HepG2 (cell line): Measurements from ENCODE around the gene KRTAP4-7. TPM values are rescaled to one million over a fixed set of nuclear protein-coding genes. Genes with fewer than 3 reads are reported as not detected.

ENCODE experiments used
- FOXP1 ChIP-seq, 2 experiments: fragments of 450-650 bp in 1 of 2; IDR thresholded peaks; 2 replicates each; pipeline ENCODE4 v1.6.1; 2017 to 2018; ENCODE audit warnings: antibody characterized with exemption in 1 of 2
- KLF15 ChIP-seq: sonication (generic); formaldehyde crosslinking; IDR thresholded peaks from 2 replicates; pipeline ENCODE4 v1.8.1; 2023; ENCODE audit warnings: borderline replicate concordance, mild to moderate bottlenecking, inconsistent platforms, missing genetic modification reagents, mixed read lengths
- SP140L ChIP-seq: sonication (generic); formaldehyde crosslinking; IDR thresholded peaks from 2 replicates; pipeline ENCODE4 v1.4.0; 2020; ENCODE audit warnings: missing genetic modification reagents, borderline replicate concordance
- YY1 ChIP-seq: IDR thresholded peaks from 2 replicates; pipeline ENCODE4 v1.6.1; 2011; ENCODE audit warnings: low read length, low read depth, moderate library complexity, mild to moderate bottlenecking; ENCODE audit not compliant: insufficient read depth, insufficient replicate concordance
- ZFX ChIP-seq: sonication (generic); formaldehyde crosslinking; IDR thresholded peaks from 2 replicates; pipeline ENCODE4 v1.4.0; 2020; ENCODE audit warnings: mild to moderate bottlenecking, low read depth, missing genetic modification reagents, moderate library complexity
- ZNF546 ChIP-seq: sonication (generic); formaldehyde crosslinking; conservative IDR thresholded peaks from 2 replicates; pipeline ENCODE4 v1.8.1; 2023; ENCODE audit warnings: mild to moderate bottlenecking, missing genetic modification reagents
- polyA plus RNA-seq, 8 experiments: library from polyadenylated mRNA; depleted of rRNA in 3 of 8; stranded (reverse) in 7 of 8; unstranded in 1 of 8; fragments of >200 nt; fragmentation: Illumina TruSeq in 4 of 8; extraction: Trizol in 4 of 8; gene quantifications; 2 replicates each; pipeline versions ENCODE4 v1.2.1 to v1.2.3, GENCODE V29; 2011 to 2016; ENCODE audit warnings: low read depth in 4 of 8, missing spikeins in 1 of 8, mixed read lengths in 1 of 8; ENCODE audit not compliant: insufficient read depth in 1 of 8
- total RNA-seq, 5 experiments: library from RNA; depleted of rRNA; stranded (reverse); fragments of >200 nt; fragmentation: Illumina TruSeq; extraction: Trizol; gene quantifications; 2 replicates each; pipeline ENCODE4 v1.2.3, GENCODE V29; 2016; ENCODE audit warnings: low read depth in 1 of 5
- TF ChIP-seq, protein P1 (sequence below), 2 experiments: fragments of 450-650 bp in 1 of 2; sonication (generic) in 1 of 2; formaldehyde crosslinking in 1 of 2; IDR thresholded peaks; 2 replicates each; pipeline versions ENCODE4 v1.6.1 to v1.8.0; 2016 to 2022; ENCODE audit warnings: antibody characterized with exemption in 1 of 2, mild to moderate bottlenecking in 1 of 2, missing genetic modification reagents in 1 of 2

KRTAP4-7 gene
- total and polyA plus RNA-seq, 2 of the 13 experiments (the other 11 are each of a cell fraction or from before 2014, with no cell fraction given): not detected

GRCh38 chr17:41052566-41052965 lies 31.4 kb upstream of the KRTAP4-7 start (continued):
- TF ChIP-seq KLF15 (CRISPR knock-in tag): no peak
- no peak for TF ChIP-seq FOXP1 (IDR thresholded peaks at IDR 0.05)
- no peak for TF ChIP-seq FOXP1 (CRISPR knock-in tag; IDR thresholded peaks at IDR 0.05)
- TF ChIP-seq, protein P1, sequence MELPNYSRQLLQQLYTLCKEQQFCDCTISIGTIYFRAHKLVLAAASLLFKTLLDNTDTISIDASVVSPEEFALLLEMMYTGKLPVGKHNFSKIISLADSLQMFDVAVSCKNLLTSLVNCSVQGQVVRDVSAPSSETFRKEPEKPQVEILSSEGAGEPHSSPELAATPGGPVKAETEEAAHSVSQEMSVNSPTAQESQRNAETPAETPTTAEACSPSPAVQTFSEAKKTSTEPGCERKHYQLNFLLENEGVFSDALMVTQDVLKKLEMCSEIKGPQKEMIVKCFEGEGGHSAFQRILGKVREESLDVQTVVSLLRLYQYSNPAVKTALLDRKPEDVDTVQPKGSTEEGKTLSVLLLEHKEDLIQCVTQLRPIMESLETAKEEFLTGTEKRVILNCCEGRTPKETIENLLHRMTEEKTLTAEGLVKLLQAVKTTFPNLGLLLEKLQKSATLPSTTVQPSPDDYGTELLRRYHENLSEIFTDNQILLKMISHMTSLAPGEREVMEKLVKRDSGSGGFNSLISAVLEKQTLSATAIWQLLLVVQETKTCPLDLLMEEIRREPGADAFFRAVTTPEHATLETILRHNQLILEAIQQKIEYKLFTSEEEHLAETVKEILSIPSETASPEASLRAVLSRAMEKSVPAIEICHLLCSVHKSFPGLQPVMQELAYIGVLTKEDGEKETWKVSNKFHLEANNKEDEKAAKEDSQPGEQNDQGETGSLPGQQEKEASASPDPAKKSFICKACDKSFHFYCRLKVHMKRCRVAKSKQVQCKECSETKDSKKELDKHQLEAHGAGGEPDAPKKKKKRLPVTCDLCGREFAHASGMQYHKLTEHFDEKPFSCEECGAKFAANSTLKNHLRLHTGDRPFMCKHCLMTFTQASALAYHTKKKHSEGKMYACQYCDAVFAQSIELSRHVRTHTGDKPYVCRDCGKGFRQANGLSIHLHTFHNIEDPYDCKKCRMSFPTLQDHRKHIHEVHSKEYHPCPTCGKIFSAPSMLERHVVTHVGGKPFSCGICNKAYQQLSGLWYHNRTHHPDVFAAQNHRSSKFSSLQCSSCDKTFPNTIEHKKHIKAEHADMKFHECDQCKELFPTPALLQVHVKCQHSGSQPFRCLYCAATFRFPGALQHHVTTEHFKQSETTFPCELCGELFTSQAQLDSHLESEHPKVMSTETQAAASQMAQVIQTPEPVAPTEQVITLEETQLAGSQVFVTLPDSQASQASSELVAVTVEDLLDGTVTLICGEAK (IDR thresholded peaks at IDR 0.05): no peak
- TF ChIP-seq, protein P1 (CRISPR knock-in tag; IDR thresholded peaks at IDR 0.05): no peak
- no peak for TF ChIP-seq ZFX
- TF ChIP-seq ZNF546: no peak
- no peak for TF ChIP-seq SP140L (CRISPR knock-in tag)
- no peak for TF ChIP-seq YY1
